Measurements from ENCODE around the gene DNAJC15.

The DNAJC15 gene

DNA sequence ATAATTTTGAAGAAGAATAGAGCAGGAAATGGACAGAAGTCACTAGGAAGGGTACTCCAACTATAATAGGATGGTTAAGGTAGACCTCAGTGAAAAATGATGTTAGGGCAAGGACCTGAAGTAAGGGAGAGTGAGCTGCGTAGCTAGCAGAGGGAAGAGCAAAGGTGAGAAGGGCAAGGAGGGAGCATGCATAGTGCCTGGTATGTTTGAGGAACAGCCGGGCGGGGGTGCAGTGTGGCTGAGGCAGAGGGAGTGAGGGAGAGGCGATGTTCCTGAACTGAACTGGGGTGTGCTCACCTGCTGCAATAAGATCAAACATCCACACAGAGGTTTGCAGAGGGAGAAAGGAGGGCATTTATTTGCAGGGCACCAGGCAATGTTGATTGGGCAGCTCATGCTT, 110.4 kb downstream of the DNAJC15 start:
- CTCF ChIA-PET = interaction anchor here (1.3 to 3.3 kb wide), 3 partner anchors 7 to 164 kb away, joined by 4 to 8 read pairs (median 7); no protein-coding TSS in a partner anchor

GRCh38 chr13:43134868-43135267, 111.5 kb downstream of the DNAJC15 start:
- CTCF ChIA-PET = interaction anchor here (1.3 to 3.3 kb wide), 2 partner anchors 23 to 165 kb away, joined by 4 to 8 read pairs; no protein-coding TSS in a partner anchor

More for the DNA sequence above, 110.4 kb downstream of the DNAJC15 start:
- TF ChIP-seq, protein P1, sequence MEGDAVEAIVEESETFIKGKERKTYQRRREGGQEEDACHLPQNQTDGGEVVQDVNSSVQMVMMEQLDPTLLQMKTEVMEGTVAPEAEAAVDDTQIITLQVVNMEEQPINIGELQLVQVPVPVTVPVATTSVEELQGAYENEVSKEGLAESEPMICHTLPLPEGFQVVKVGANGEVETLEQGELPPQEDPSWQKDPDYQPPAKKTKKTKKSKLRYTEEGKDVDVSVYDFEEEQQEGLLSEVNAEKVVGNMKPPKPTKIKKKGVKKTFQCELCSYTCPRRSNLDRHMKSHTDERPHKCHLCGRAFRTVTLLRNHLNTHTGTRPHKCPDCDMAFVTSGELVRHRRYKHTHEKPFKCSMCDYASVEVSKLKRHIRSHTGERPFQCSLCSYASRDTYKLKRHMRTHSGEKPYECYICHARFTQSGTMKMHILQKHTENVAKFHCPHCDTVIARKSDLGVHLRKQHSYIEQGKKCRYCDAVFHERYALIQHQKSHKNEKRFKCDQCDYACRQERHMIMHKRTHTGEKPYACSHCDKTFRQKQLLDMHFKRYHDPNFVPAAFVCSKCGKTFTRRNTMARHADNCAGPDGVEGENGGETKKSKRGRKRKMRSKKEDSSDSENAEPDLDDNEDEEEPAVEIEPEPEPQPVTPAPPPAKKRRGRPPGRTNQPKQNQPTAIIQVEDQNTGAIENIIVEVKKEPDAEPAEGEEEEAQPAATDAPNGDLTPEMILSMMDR (IDR thresholded peaks at IDR 0.05; ENCODE audit: control extremely low read depth, extremely low read depth, low read depth, missing control alignments) = no peak
- POLR2A ChIA-PET = no interaction called here
- no peak for DNase-seq (ENCODE audit: extremely low spot score)

GRCh38 chr13:43135516-43135915, 112.1 kb downstream of the DNAJC15 start:
- POLR2A ChIA-PET = no interaction called here

More at GRCh38 chr13:43134868-43135267, 111.5 kb downstream of the DNAJC15 start:
- POLR2A ChIA-PET = no interaction called here
- no peak for DNase-seq (ENCODE audit: extremely low spot score)
- TF ChIP-seq, protein P1 (IDR thresholded peaks at IDR 0.05; ENCODE audit: control extremely low read depth, extremely low read depth, low read depth, missing control alignments) = no peak

GRCh38 chr13:43136920-43137575, 113.7 kb downstream of the DNAJC15 start:
- no peak for DNase-seq (ENCODE audit: extremely low spot score)
- TF ChIP-seq, protein P1 (IDR thresholded peaks at IDR 0.05; ENCODE audit: control extremely low read depth, extremely low read depth, low read depth, missing control alignments) = no peak
- CTCF ChIA-PET = interaction anchor here (1.3 kb wide), 1 partner anchor 165 kb away, joined by 4 read pairs; no protein-coding TSS in a partner anchor
- POLR2A ChIA-PET = no interaction called here

More at GRCh38 chr13:43135516-43135915, 112.1 kb downstream of the DNAJC15 start:
- no peak for DNase-seq (ENCODE audit: extremely low spot score)
- TF ChIP-seq, protein P1 (IDR thresholded peaks at IDR 0.05; ENCODE audit: control extremely low read depth, extremely low read depth, low read depth, missing control alignments) = no peak
- CTCF ChIA-PET = no interaction called here

- POLR2A ChIA-PET = no interaction called here
- TF ChIP-seq, protein P1 (IDR thresholded peaks at IDR 0.05; ENCODE audit: control extremely low read depth, extremely low read depth, low read depth, missing control alignments) = no peak
- DNase-seq (ENCODE audit: extremely low spot score) = no peak
- CTCF ChIA-PET = no interaction called here
These were observed 115.8 kb downstream of the DNAJC15 start for GRCh38 chr13:43139211-43139610.

DNA sequence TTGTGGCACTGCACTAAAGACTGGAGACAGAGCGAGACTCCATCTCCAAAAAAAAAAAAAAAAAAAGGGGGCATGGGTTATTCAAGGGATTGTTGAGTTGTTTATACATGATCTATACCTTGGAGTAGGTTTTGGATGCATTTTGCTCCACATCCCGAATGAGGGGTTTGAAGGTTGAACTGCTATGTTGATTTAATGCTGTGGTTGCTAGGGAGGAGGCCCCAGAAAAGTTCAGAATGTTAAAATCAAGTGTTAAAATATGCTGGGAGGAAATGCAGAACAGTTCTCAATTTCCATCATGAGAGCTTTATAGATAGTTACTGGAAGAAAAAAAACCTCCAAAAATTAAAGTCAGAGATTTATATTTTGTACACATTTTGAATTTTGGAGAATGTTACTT, 116.5 kb downstream of the DNAJC15 start:
- CTCF ChIA-PET = no interaction called here
- TF ChIP-seq, protein P1 (IDR thresholded peaks at IDR 0.05; ENCODE audit: control extremely low read depth, extremely low read depth, low read depth, missing control alignments) = no peak
- no peak for DNase-seq (ENCODE audit: extremely low spot score)
- POLR2A ChIA-PET = no interaction called here

Data from GM10248 (cell line).